Muscle layer of duodenum (tissue), 2 donors: ENCODE measurements around the gene HOXB3.
"Not testable (repeated sequence)": the region's sequence is repeated elsewhere in the genome, so short reads cannot be mapped to it uniquely, and the experiment has no call there.

ENCODE experiments used
- H3K27ac ChIP-seq: one replicate; pipeline ENCODE4 v1.7.0; 2013; ENCODE audit warnings: mild to moderate bottlenecking, low read length
- H3K27me3 ChIP-seq: one replicate; pipeline ENCODE4 v1.7.0; 2013; ENCODE audit warnings: low read depth, mild to moderate bottlenecking, control low read depth, low read length
- H3K36me3 ChIP-seq, 2 donors: one replicate each; pipeline ENCODE4 v1.7.0; 2013; ENCODE audit warnings: low read length in 2 of 2, control low read depth in 1 of 2, mild to moderate bottlenecking in 1 of 2; ENCODE audit not compliant: insufficient read depth in 2 of 2, control insufficient read depth in 1 of 2
- H3K4me1 ChIP-seq, 2 donors: one replicate each; pipeline ENCODE4 v1.7.0; 2013; ENCODE audit warnings: low read length in 2 of 2, mild to moderate bottlenecking in 2 of 2, control low read depth in 1 of 2, moderate library complexity in 1 of 2; ENCODE audit not compliant: insufficient read depth in 2 of 2, control insufficient read depth in 1 of 2
- H3K4me3 ChIP-seq, 2 donors: one replicate each; pipeline ENCODE4 v1.7.0; 2013; ENCODE audit warnings: low read length in 2 of 2, low read depth in 1 of 2, mild to moderate bottlenecking in 1 of 2
- H3K9me3 ChIP-seq, 2 donors: one replicate each; pipeline ENCODE4 v1.7.0; 2013; ENCODE audit warnings: low read length in 2 of 2, control low read depth in 1 of 2, mild to moderate bottlenecking in 1 of 2; ENCODE audit not compliant: control insufficient read depth in 1 of 2
- donor health status: healthy.

Gene HOXB3

GRCh38 chr17:48541577-48542113 is 48.4 kb downstream of the HOXB3 start:
- Histone ChIP-seq H3K27ac (peak overlapping the region; percentile 97), H3K27me3 (peaks cover 4% of the 10 kb centered on the region), H3K36me3 (no peaks in the 10 kb centered on the region), H3K9me3 (no peaks in the 10 kb centered on the region), H3K4me3 (peak overlapping the region; percentile 68 to 86), H3K4me1 (peaks cover 13 to 28% of the 10 kb centered on the region in 2 donors)

- peaks cover 4% of the 10 kb centered on the region for H3K27me3 ChIP-seq
- peak overlapping the region; percentile 65 to 86 for H3K4me3 ChIP-seq
- H3K4me1 ChIP-seq: peaks cover 13 to 23% of the 10 kb centered on the region in 2 donors
- H3K9me3 ChIP-seq: no peaks in the 10 kb centered on the region
- H3K27ac ChIP-seq: peak overlapping the region; percentile 97
- no peaks in the 10 kb centered on the region for H3K36me3 ChIP-seq
These were observed 48.9 kb downstream of the HOXB3 start for GRCh38 chr17:48541036-48541576.

GRCh38 chr17:48540213-48540612 is 49.8 kb downstream of the HOXB3 start:
- Histone ChIP-seq H3K27ac (peak overlapping the region; percentile 97), H3K9me3 (no peaks in the 10 kb centered on the region), H3K36me3 (no peaks in the 10 kb centered on the region), H3K27me3 (peaks cover 1% of the 10 kb centered on the region), H3K4me1 (peaks cover 7 to 14% of the 10 kb centered on the region in 2 donors), H3K4me3 (no peak overlapping the region)

GRCh38 chr17:48539177-48539576 is 50.9 kb downstream of the HOXB3 start:
- peak overlapping the region; percentile 46 for H3K27ac ChIP-seq
- H3K4me3 ChIP-seq: no peak overlapping the region
- H3K4me1 ChIP-seq: peaks cover 5 to 10% of the 10 kb centered on the region in 2 donors
- H3K9me3 ChIP-seq: no peaks in the 10 kb centered on the region
- no peaks in the 10 kb centered on the region for H3K27me3 ChIP-seq
- no peaks in the 10 kb centered on the region for H3K36me3 ChIP-seq

- Histone ChIP-seq H3K9me3 (no peaks in the 10 kb centered on the region), H3K4me1 (peaks cover 5 to 16% of the 10 kb centered on the region in 2 donors), H3K27ac (no peak overlapping the region), H3K27me3 (no peaks in the 10 kb centered on the region), H3K36me3 (no peaks in the 10 kb centered on the region), H3K4me3 (no peak overlapping the region)
These were observed 52.7 kb downstream of the HOXB3 start for GRCh38 chr17:48537316-48537715.

GRCh38 chr17:48535793-48536559 is 54.1 kb downstream of the HOXB3 start:
- H3K27me3 ChIP-seq, H3K9me3 ChIP-seq, H3K4me3 ChIP-seq, H3K27ac ChIP-seq, H3K36me3 ChIP-seq: not testable (repeated sequence)
- peaks cover 1 to 15% of the 10 kb centered on the region in 2 donors for H3K4me1 ChIP-seq

GRCh38 chr17:48532261-48532660 is 57.8 kb downstream of the HOXB3 start:
- no peak overlapping the region for H3K4me3 ChIP-seq
- H3K9me3 ChIP-seq: no peaks in the 10 kb centered on the region
- no peaks in the 10 kb centered on the region for H3K27me3 ChIP-seq
- H3K4me1 ChIP-seq: peaks cover 0 to 6% of the 10 kb centered on the region in 2 donors
- H3K27ac ChIP-seq: no peak overlapping the region
- H3K36me3 ChIP-seq: no peaks in the 10 kb centered on the region

- Histone ChIP-seq H3K4me3 (no peak within 1 kb of the TSS), H3K36me3 (no peaks in the 10 kb centered on the region), H3K27ac (no peak within 1 kb of the TSS), H3K9me3 (no peaks in the 10 kb centered on the region), H3K27me3 (no peaks in the 10 kb centered on the region), H3K4me1 (peaks cover 0 to 6% of the 10 kb centered on the region in 2 donors)
These were observed 59.2 kb downstream of the HOXB3 start, which contains the start of gene HOXB1 for GRCh38 chr17:48530887-48531272. Gene HOXB1, minus strand, starts transcription at chr17:48531011. Its CDS starts 107 bp downstream, at chr17:48530904.

GRCh38 chr17:48530208-48530886 is 59.7 kb downstream of the HOXB3 start:
- Histone ChIP-seq H3K36me3 (no peaks in the 10 kb centered on the region), H3K4me3 (no peak overlapping the region), H3K9me3 (no peaks in the 10 kb centered on the region), H3K27me3 (no peaks in the 10 kb centered on the region), H3K27ac (no peak overlapping the region), H3K4me1 (peaks cover 0 to 6% of the 10 kb centered on the region in 2 donors)

- peaks cover 0 to 6% of the 10 kb centered on the region in 2 donors for H3K4me1 ChIP-seq
- H3K36me3 ChIP-seq: no peaks in the 10 kb centered on the region
- no peak overlapping the region for H3K27ac ChIP-seq
- H3K9me3 ChIP-seq: no peaks in the 10 kb centered on the region
- H3K4me3 ChIP-seq: no peak overlapping the region
- no peaks in the 10 kb centered on the region for H3K27me3 ChIP-seq
These were observed 60.4 kb downstream of the HOXB3 start for GRCh38 chr17:48529683-48530009.

GRCh38 chr17:48528936-48529682 is 60.9 kb downstream of the HOXB3 start:
- no peaks in the 10 kb centered on the region for H3K27me3 ChIP-seq
- H3K4me1 ChIP-seq: peaks cover 0 to 6% of the 10 kb centered on the region in 2 donors
- no peak overlapping the region for H3K4me3 ChIP-seq
- no peaks in the 10 kb centered on the region for H3K9me3 ChIP-seq
- H3K36me3 ChIP-seq: no peaks in the 10 kb centered on the region
- H3K27ac ChIP-seq: no peak overlapping the region
